Measurements from ENCODE around the gene LCE2D.

Gene LCE2D

DNA sequence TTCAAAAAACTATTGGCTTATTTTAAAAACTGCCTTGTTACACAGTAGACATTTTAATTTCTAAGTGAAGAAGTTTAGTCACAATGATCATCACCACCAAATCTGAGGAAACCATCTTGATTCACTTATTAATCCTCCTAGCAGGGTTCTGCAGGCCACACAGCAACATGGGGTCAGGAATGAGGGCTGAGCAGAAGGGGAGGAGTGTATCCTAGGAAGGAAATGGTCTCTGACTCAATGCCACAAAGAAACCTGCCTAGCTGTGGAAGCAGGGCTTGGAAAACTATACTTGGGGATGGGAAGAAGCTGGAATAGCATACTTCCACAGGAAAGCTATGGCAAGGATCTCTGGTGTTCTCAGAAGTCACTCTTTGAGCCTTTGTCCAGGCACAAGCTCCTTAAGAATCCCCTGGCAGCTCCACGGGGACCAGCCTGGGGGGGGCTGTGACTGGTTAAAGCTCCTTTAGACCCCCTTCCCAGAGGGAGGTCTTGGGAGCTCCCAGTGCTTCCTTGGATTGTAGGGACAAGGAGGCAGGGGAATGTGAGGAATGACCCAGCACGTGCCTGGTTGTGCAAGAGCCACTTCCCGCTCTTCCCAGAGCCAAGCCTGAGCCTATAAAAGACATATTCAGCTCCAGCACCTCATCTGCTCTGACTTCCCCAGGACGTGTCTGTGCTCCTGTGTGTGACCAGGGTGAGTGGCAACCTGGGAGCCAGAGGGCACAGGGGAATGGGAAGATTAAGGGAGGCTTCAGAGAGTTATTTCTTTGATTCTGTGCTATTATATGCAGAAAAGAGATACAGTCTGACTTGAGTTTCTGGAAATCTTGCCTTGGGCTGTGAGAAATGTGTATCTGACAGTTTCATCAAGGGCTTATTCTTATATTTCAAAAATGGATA lies 34.8 kb downstream of the LCE2D start, which contains the start of gene LCE2A:
TSS of gene LCE2A (plus strand) at position 645 of the 900 bp plus-strand sequence. CDS start 557 bp downstream, outside the sequence.
- DNase-seq (ENCODE audit: low read depth in 2 of 2) = no peak

DNA sequence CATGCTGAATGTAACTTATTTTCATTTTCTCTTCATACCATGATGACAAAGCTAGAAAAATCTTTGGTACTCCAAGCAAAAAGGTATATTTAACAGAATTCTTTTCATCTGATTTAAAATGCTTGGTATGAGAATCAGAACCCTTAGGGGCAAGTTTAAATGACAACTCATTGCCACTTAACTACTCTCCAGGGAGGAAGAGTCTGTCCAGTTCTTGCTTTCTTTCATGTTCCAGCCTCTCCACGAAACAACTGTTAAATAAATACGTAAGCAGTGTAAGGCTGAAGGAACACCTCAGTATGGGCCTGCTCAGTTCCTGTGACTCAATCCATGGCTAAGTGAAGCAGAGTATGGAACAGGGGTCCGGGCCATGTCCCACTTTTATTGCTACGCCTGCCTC lies 36.6 kb downstream of the LCE2D start:
- DNase-seq (ENCODE audit: low read depth in 2 of 2) = no peak

DNA sequence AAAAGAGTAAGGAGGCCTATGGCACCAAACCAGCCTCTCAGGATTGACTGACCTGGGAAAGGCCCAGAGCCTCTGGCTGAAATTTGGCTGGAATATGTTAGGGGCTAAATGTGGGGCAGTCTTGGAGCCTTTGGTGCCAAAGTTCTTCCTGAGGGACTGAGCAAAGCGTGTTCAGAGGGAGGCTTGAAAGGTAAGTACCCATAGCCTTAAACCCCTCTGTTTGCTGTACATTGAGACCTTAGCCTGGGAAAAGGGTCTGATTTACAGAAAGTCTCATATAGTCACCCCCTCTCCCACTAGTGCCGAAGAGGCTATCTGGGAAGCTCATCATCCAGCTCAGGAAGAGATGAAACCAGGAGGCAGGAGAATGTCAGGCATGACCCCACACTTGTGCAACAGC lies 44.7 kb downstream of the LCE2D start, which contains the start of gene LCE4A:
TSS of gene LCE4A (plus strand) at position 301 of the 400 bp plus-strand sequence. CDS start 916 bp downstream, outside the sequence.
- no peak for DNase-seq (ENCODE audit: low read depth in 2 of 2)
